Measurements from ENCODE around the gene RASAL3.

The RASAL3 gene

GRCh38 chr19:15463861-15464371 lies 428 bp downstream of the RASAL3 start:
- ATAC-seq (ENCODE audit: low read depth): peak; percentile 90
- peak overlapping the region; percentile 90 for H3K4me3 Mint-ChIP-seq
- H3K4me1 Mint-ChIP-seq: peaks cover 32% of the 10 kb centered on the region

GRCh38 chr19:15461694-15462093 lies 2.6 kb downstream of the RASAL3 start:
- Mint-ChIP-seq H3K4me1 (peaks cover 17% of the 10 kb centered on the region), H3K36me3 (peaks cover 12% of the 10 kb centered on the region), H3K9me3 (no peaks in the 10 kb centered on the region), H3K27me3 (no peaks in the 10 kb centered on the region), H3K4me3 (no peak overlapping the region), H3K27ac (no peak overlapping the region)
- ATAC-seq (ENCODE audit: low read depth) (no peak), DNase-seq (ENCODE audit: low spot score in 2 of 2) (no peak)

More at GRCh38 chr19:15463861-15464371, 428 bp downstream of the RASAL3 start:
- peak overlapping the region; percentile 83 for H3K27ac Mint-ChIP-seq
- H3K27me3 Mint-ChIP-seq: peaks cover 5% of the 10 kb centered on the region
- H3K36me3 Mint-ChIP-seq: peaks cover 12% of the 10 kb centered on the region
- DNase-seq (ENCODE audit: low spot score in 2 of 2): peak; percentile 54
- H3K9me3 Mint-ChIP-seq: no peaks in the 10 kb centered on the region

GRCh38 chr19:15457701-15458484 lies 6.5 kb downstream of the RASAL3 start:
- DNase-seq (ENCODE audit: low spot score in 2 of 2): no peak
- Mint-ChIP-seq H3K27ac (no peak overlapping the region), H3K36me3 (peaks cover 26% of the 10 kb centered on the region), H3K4me1 (peaks cover 10% of the 10 kb centered on the region), H3K9me3 (no peaks in the 10 kb centered on the region), H3K4me3 (no peak overlapping the region), H3K27me3 (no peaks in the 10 kb centered on the region)
- no peak for ATAC-seq (ENCODE audit: low read depth)

GRCh38 chr19:15456871-15457700 lies 7.3 kb downstream of the RASAL3 start:
- ATAC-seq (ENCODE audit: low read depth) (peak; percentile 32), DNase-seq (ENCODE audit: low spot score in 2 of 2) (no peak)
- Mint-ChIP-seq H3K4me1 (peaks cover 10% of the 10 kb centered on the region), H3K4me3 (no peak overlapping the region), H3K27me3 (no peaks in the 10 kb centered on the region), H3K36me3 (peaks cover 30% of the 10 kb centered on the region), H3K9me3 (no peaks in the 10 kb centered on the region), H3K27ac (no peak overlapping the region)

- H3K27ac Mint-ChIP-seq: no peak overlapping the region
- no peak overlapping the region for H3K4me3 Mint-ChIP-seq
- ATAC-seq (ENCODE audit: low read depth) (no peak), DNase-seq (ENCODE audit: low spot score in 2 of 2) (no peak)
- H3K4me1 Mint-ChIP-seq: peaks cover 5% of the 10 kb centered on the region
- no peaks in the 10 kb centered on the region for H3K27me3 Mint-ChIP-seq
- H3K9me3 Mint-ChIP-seq: no peaks in the 10 kb centered on the region
- peaks cover 29% of the 10 kb centered on the region for H3K36me3 Mint-ChIP-seq
These were observed 7.9 kb downstream of the RASAL3 start for GRCh38 chr19:15456441-15456840.

GRCh38 chr19:15455996-15456395 lies 8.3 kb downstream of the RASAL3 start:
- no peak overlapping the region for H3K4me3 Mint-ChIP-seq
- peaks cover 5% of the 10 kb centered on the region for H3K4me1 Mint-ChIP-seq
- H3K9me3 Mint-ChIP-seq: no peaks in the 10 kb centered on the region
- DNase-seq (ENCODE audit: low spot score in 2 of 2) (no peak), ATAC-seq (ENCODE audit: low read depth) (no peak)
- no peaks in the 10 kb centered on the region for H3K27me3 Mint-ChIP-seq
- peaks cover 29% of the 10 kb centered on the region for H3K36me3 Mint-ChIP-seq
- H3K27ac Mint-ChIP-seq: no peak overlapping the region

GRCh38 chr19:15453906-15454860 lies 10.2 kb downstream of the RASAL3 start:
- ATAC-seq (ENCODE audit: low read depth): no peak
- Mint-ChIP-seq H3K4me3 (no peak overlapping the region), H3K9me3 (no peaks in the 10 kb centered on the region), H3K27me3 (no peaks in the 10 kb centered on the region), H3K4me1 (peaks cover 11% of the 10 kb centered on the region), H3K36me3 (peaks cover 25% of the 10 kb centered on the region), H3K27ac (no peak overlapping the region)
- no peak for DNase-seq (ENCODE audit: low spot score in 2 of 2)

- ATAC-seq (ENCODE audit: low read depth) (no peak), DNase-seq (ENCODE audit: low spot score in 2 of 2) (no peak)
- peaks cover 25% of the 10 kb centered on the region for H3K36me3 Mint-ChIP-seq
- H3K27me3 Mint-ChIP-seq: no peaks in the 10 kb centered on the region
- H3K4me1 Mint-ChIP-seq: peaks cover 18% of the 10 kb centered on the region
- no peak overlapping the region for H3K4me3 Mint-ChIP-seq
- no peaks in the 10 kb centered on the region for H3K9me3 Mint-ChIP-seq
- H3K27ac Mint-ChIP-seq: no peak overlapping the region
These were observed 11.2 kb downstream of the RASAL3 start for GRCh38 chr19:15453091-15453578.

GRCh38 chr19:15452111-15453047 lies 12.0 kb downstream of the RASAL3 start:
- Mint-ChIP-seq H3K4me1 (peaks cover 19% of the 10 kb centered on the region), H3K27ac (no peak overlapping the region), H3K36me3 (peaks cover 21% of the 10 kb centered on the region), H3K27me3 (no peaks in the 10 kb centered on the region), H3K9me3 (no peaks in the 10 kb centered on the region), H3K4me3 (no peak overlapping the region)
- DNase-seq (ENCODE audit: low spot score in 2 of 2) (no peak), ATAC-seq (ENCODE audit: low read depth) (no peak)

GRCh38 chr19:15450528-15450890 lies 13.8 kb downstream of the RASAL3 start:
- Mint-ChIP-seq H3K4me3 (peak overlapping the region; percentile 82), H3K27ac (peak overlapping the region; percentile 86), H3K27me3 (no peaks in the 10 kb centered on the region), H3K4me1 (peaks cover 22% of the 10 kb centered on the region), H3K9me3 (no peaks in the 10 kb centered on the region), H3K36me3 (peaks cover 21% of the 10 kb centered on the region)
- DNase-seq (ENCODE audit: low spot score in 2 of 2): no peak
- no peak for ATAC-seq (ENCODE audit: low read depth)

- peaks cover 22% of the 10 kb centered on the region for H3K4me1 Mint-ChIP-seq
- no peaks in the 10 kb centered on the region for H3K27me3 Mint-ChIP-seq
- H3K27ac Mint-ChIP-seq: peak within 1 kb of the TSS; percentile 86
- ATAC-seq (ENCODE audit: low read depth) (peak; percentile 84), DNase-seq (ENCODE audit: low spot score in 2 of 2) (peak; percentile 84 to 90)
- no peaks in the 10 kb centered on the region for H3K9me3 Mint-ChIP-seq
- H3K36me3 Mint-ChIP-seq: peaks cover 16% of the 10 kb centered on the region
- H3K4me3 Mint-ChIP-seq: peak within 1 kb of the TSS; percentile 82
These were observed 14.5 kb downstream of the RASAL3 start, which contains the start of gene WIZ for GRCh38 chr19:15449620-15450527. Gene WIZ (minus strand): TSS chr19:15449956. CDS start chr19:15448307, 1,649 bp downstream.
